Fibroblast of villous mesenchyme (primary cell): Measurements from ENCODE around the gene DMRTB1. TPM values are rescaled to one million over a fixed set of nuclear protein-coding genes. Genes with fewer than 3 reads are reported as not detected.

Source experiments
- DNase-seq: peaks from one replicate; pipeline ENCODE4 v3.0.0-alpha.2; 2010; ENCODE audit warnings: low read depth
- H3K4me3 ChIP-seq: 2 replicates; pipeline ENCODE4 v1.5.1; 2011; ENCODE audit warnings: low read depth, mild to moderate bottlenecking, low read length
- total RNA-seq: library from RNA; depleted of rRNA; stranded (reverse); fragments of >200 nt; gene quantifications from 2 replicates; pipeline ENCODE4 v1.2.3, GENCODE V29; 2012
- TF ChIP-seq, protein P1 (sequence below): IDR thresholded peaks from 2 replicates; pipeline ENCODE4 v1.5.1; 2012; ENCODE audit warnings: low read depth, mild to moderate bottlenecking, low read length; ENCODE audit not compliant: insufficient read depth

DMRTB1 gene
- total RNA-seq, 1 donor = not detected

GRCh38 chr1:53485478-53486394 lies 26.5 kb downstream of the DMRTB1 start:
- peak; percentile 85 for DNase-seq
- no peak overlapping the region for H3K4me3 ChIP-seq
- TF ChIP-seq, protein P1, sequence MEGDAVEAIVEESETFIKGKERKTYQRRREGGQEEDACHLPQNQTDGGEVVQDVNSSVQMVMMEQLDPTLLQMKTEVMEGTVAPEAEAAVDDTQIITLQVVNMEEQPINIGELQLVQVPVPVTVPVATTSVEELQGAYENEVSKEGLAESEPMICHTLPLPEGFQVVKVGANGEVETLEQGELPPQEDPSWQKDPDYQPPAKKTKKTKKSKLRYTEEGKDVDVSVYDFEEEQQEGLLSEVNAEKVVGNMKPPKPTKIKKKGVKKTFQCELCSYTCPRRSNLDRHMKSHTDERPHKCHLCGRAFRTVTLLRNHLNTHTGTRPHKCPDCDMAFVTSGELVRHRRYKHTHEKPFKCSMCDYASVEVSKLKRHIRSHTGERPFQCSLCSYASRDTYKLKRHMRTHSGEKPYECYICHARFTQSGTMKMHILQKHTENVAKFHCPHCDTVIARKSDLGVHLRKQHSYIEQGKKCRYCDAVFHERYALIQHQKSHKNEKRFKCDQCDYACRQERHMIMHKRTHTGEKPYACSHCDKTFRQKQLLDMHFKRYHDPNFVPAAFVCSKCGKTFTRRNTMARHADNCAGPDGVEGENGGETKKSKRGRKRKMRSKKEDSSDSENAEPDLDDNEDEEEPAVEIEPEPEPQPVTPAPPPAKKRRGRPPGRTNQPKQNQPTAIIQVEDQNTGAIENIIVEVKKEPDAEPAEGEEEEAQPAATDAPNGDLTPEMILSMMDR = peak; percentile 91

- H3K4me3 ChIP-seq = no peak overlapping the region
- TF ChIP-seq, protein P1 = no peak
Observed at GRCh38 chr1:53486395-53487026, 27.3 kb downstream of the DMRTB1 start.

GRCh38 chr1:53490351-53490750 lies 31.2 kb downstream of the DMRTB1 start:
- TF ChIP-seq, protein P1 = no peak

More at GRCh38 chr1:53486395-53487026, 27.3 kb downstream of the DMRTB1 start:
- no peak for DNase-seq

GRCh38 chr1:53495633-53496345 lies 36.6 kb downstream of the DMRTB1 start:
- no peak for DNase-seq
- TF ChIP-seq, protein P1 = no peak

More at GRCh38 chr1:53490351-53490750, 31.2 kb downstream of the DMRTB1 start:
- H3K4me3 ChIP-seq = no peak overlapping the region
- no peak for DNase-seq

DNA sequence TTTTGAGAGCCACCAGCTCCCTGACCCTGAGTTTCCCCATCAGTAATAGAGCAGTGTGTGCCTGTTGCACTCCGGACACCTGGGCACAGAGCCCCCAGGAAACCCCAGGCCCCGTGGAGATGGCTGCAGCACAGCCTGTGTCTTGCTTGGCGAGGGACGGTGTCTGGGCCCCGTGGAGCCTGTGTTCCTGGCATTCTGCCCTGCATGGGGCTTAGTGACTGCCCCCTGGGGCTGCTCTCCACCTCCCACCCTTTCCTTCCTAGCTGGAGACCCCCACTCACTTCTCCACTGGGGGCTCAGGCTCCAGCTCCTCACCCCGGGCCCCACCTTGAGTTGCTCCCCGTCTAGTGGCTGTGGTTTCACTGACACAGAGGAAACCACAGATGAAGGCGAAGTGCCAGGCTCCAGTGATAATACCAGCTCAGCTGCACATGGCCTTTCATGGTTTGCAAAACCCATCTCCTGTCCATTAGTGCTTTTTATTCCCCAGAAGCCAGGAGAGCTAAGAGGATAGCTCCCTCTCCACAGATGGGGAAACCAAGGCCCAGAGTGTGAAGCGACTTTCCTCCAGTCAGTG lies 39.4 kb downstream of the DMRTB1 start:
- DNase-seq = peak; percentile 17
- no peak overlapping the region for H3K4me3 ChIP-seq
- TF ChIP-seq, protein P1 = no peak

More at GRCh38 chr1:53495633-53496345, 36.6 kb downstream of the DMRTB1 start:
- no peak overlapping the region for H3K4me3 ChIP-seq
